Body of pancreas (tissue), 4 donors: ENCODE measurements around the gene PDGFA. TPM values are rescaled to one million over a fixed set of nuclear protein-coding genes. Genes with fewer than 3 reads are reported as not detected.

Experiments
- ATAC-seq: fragments of 150-250 bp; one replicate; pipeline ENCODE4 v1.9.1; 2016
- DNase-seq, 4 donors: peaks; one replicate each; pipeline ENCODE4 v3.0.0-alpha.2; 2019
- H3K27ac ChIP-seq, 4 donors: fragments of 200-600 bp; sonication (generic); 1 replicate in 3 of 4; 2 replicates in 1 of 4; pipeline versions ENCODE4 v1.5.1 to v1.6.1; 2016 to 2019; ENCODE audit warnings: mild to moderate bottlenecking in 1 of 4, mixed read lengths in 1 of 4, moderate library complexity in 1 of 4
- H3K27me3 ChIP-seq, 2 donors: fragments of 200-600 bp; sonication (generic); one replicate each; pipeline ENCODE4 v1.6.0; 2016; ENCODE audit warnings: mild to moderate bottlenecking in 1 of 2
- H3K36me3 ChIP-seq, 2 donors: fragments of 200-600 bp; sonication (generic); replicated peaks in 1 of 2; 2 replicates each; pipeline ENCODE4 v1.5.1; 2016; ENCODE audit warnings: low read depth in 2 of 2; ENCODE audit not compliant: insufficient read depth in 1 of 2
- H3K4me1 ChIP-seq: fragments of 200-600 bp; sonication (generic); one replicate; pipeline ENCODE4 v1.6.0; 2016
- H3K4me3 ChIP-seq, 2 donors: fragments of 200-600 bp; sonication (generic); 1 replicate in 1 of 2; 2 replicates in 1 of 2; pipeline ENCODE4 v1.5.1; 2016 to 2019
- H3K9me3 ChIP-seq, 3 donors: fragments of 200-600 bp; sonication (generic); 1 replicate in 2 of 3; 2 replicates in 1 of 3; pipeline ENCODE4 v1.5.1; 2016
- CTCF ChIP-seq, 7 experiments: fragments of 450-650 bp in 4 of 7; fragments of 200-600 bp in 3 of 7; sonication (generic) in 3 of 7; IDR thresholded peaks; one replicate each; pipeline ENCODE4 v1.5.1; 2016 to 2019; ENCODE audit warnings: antibody characterized with exemption in 7 of 7
- POLR2A ChIP-seq, 3 donors: fragments of 450-650 bp; IDR thresholded peaks; one replicate each; pipeline ENCODE4 v1.6.1; 2016; ENCODE audit warnings: antibody characterized with exemption in 3 of 3, mild to moderate bottlenecking in 2 of 3
- WGBS, 2 donors: methylation state at CpG; one replicate each; pipeline ENCODE4 v1.1.5; 2017; 5-methylcytosine and 5-hydroxymethylcytosine counted together
- intact Hi-C: fragments of 100-400 bp; cut with DNase I; formaldehyde crosslinking; loops from one replicate; pipeline ENCODE4 v1.15.1; 2023
- total RNA-seq, 2 donors: library from RNA; depleted of rRNA; stranded (reverse); fragments of >200 nt; gene quantifications; one replicate each; pipeline ENCODE4 v1.1.0, GENCODE V29; 2016

The PDGFA gene
- total RNA-seq, 2 donors from 2014 or later: 58.6 to 59.3 TPM

- ATAC-seq (no peak), DNase-seq (peak in 2 of 4 donors; percentile 3 to 8)
- Histone ChIP-seq H3K27ac (no peak overlapping the region), H3K27me3 (no peaks in the 10 kb centered on the region), H3K4me3 (no peak overlapping the region), H3K9me3 (no peaks in the 10 kb centered on the region), H3K4me1 (peaks cover 30% of the 10 kb centered on the region), H3K36me3 (no peaks in the 10 kb centered on the region)
- intact Hi-C loops: no loop called here
- WGBS, 2 donors: 87 to 92% methylated on average over 10 to 13 of the region's 15 CpGs
- no peak for TF ChIP-seq CTCF (IDR thresholded peaks at IDR 0.05)
- TF ChIP-seq POLR2A (IDR thresholded peaks at IDR 0.05): no peak
Measured at GRCh38 chr7:481219-481930, 38.3 kb downstream of the PDGFA start.

DNA sequence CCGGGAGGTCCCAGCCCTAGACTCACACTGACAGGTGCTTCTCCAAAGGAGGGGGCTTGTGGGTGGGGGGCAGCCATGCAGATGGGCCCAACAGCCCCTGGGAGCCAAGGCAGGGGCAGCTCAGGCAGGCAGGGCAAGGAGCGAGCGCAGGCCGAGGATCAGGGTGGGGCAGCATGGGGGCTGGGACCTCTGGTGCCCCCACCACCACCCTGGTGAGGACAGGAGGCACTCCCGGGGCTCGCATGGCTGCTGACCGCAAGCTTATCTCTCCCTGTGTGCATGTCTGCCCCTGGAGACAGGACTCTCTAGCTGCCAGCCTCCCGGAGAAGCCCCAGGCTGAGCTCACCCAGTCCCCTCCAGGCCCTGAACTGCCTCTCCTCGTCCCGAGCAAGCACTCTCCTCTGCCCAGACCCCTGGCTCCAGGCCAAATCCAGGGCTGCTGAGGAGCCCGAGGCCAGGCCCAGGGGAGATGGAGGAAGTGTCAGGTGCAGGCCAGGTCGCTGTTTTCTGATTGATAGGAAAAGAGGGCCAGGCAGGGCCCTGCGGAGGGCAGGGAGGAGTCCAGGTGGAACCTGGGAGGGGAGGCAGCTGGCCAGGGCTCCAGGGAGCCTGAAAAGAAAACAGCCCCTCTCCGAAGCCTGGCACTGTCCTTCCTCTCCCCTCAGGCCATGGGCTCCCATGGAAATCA, 39.0 kb downstream of the PDGFA start:
- no peaks in the 10 kb centered on the region for H3K9me3 ChIP-seq
- no peak overlapping the region for H3K27ac ChIP-seq
- no peak for TF ChIP-seq CTCF (IDR thresholded peaks at IDR 0.05)
- no peak for TF ChIP-seq POLR2A (IDR thresholded peaks at IDR 0.05)
- intact Hi-C loops: no loop called here
- H3K36me3 ChIP-seq: no peaks in the 10 kb centered on the region
- ATAC-seq: peak; percentile 39
- 40 to 42% methylated on average over 1 to 14 of the region's 14 CpGs for WGBS, 2 donors
- H3K27me3 ChIP-seq: no peaks in the 10 kb centered on the region
- no peak overlapping the region for H3K4me3 ChIP-seq
- DNase-seq: peak in 3 of 4 donors; percentile 35 to 67 (median 65)
- peaks cover 24% of the 10 kb centered on the region for H3K4me1 ChIP-seq

DNA sequence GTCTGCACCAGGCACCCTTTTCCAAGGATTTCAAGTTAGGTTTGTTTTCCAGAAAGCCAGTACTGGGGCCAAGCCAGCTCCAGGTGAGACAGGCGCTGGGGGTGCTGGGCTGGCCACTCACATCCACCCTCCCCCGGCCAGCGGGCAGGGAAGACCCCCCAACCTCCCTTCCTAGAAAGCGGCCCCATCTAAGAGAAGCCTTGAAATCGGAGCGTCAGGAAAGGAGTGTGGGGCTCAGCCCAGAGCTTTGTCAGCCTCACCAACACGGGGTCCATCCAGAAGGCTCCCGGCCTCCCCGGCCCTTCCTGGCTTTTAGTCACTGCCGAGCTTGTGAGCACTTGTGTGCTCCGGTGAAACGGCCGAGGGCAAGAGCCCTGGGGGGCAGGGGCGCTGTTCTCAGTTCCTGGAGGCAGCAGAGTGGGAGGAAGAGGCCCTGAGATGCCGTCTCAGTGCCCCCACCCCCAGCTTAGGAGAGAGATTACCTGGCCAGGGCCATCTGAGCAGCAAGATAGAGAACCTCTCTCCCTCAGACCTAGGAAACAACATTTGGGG, 39.6 kb downstream of the PDGFA start:
- intact Hi-C loops: no loop called here
- Histone ChIP-seq H3K36me3 (no peaks in the 10 kb centered on the region), H3K4me3 (no peak overlapping the region), H3K27ac (no peak overlapping the region), H3K4me1 (peaks cover 18% of the 10 kb centered on the region), H3K27me3 (no peaks in the 10 kb centered on the region), H3K9me3 (no peaks in the 10 kb centered on the region)
- peak in 3 of 4 donors; percentile 1 to 8 (median 5) for DNase-seq
- TF ChIP-seq CTCF (IDR thresholded peaks at IDR 0.05): no peak
- TF ChIP-seq POLR2A (IDR thresholded peaks at IDR 0.05): no peak
- no peak for ATAC-seq
- 75 to 76% methylated on average over 10 to 14 of the region's 15 CpGs for WGBS, 2 donors

GRCh38 chr7:479115-479947, 40.3 kb downstream of the PDGFA start:
- H3K27me3 ChIP-seq: no peaks in the 10 kb centered on the region
- DNase-seq: peak in 3 of 4 donors; percentile 1 to 6 (median 4)
- no peaks in the 10 kb centered on the region for H3K9me3 ChIP-seq
- no peak overlapping the region for H3K4me3 ChIP-seq
- TF ChIP-seq POLR2A (IDR thresholded peaks at IDR 0.05) (no peak), CTCF (IDR thresholded peaks at IDR 0.05) (no peak)
- H3K36me3 ChIP-seq: no peaks in the 10 kb centered on the region
- ATAC-seq: no peak
- intact Hi-C loops: no loop called here
- peaks cover 11% of the 10 kb centered on the region for H3K4me1 ChIP-seq
- 86 to 89% methylated on average over 18 to 20 of the region's 20 CpGs for WGBS, 2 donors
- H3K27ac ChIP-seq: no peak overlapping the region
